HepG2 (cell line): ENCODE measurements around the gene YIPF1. TPM values are rescaled to one million over a fixed set of nuclear protein-coding genes. Genes with fewer than 3 reads are reported as not detected.

Source experiments
- CAMTA2 ChIP-seq: sonication (generic); formaldehyde crosslinking; IDR thresholded peaks from 2 replicates; pipeline ENCODE4 v1.4.0; 2020; ENCODE audit warnings: mild to moderate bottlenecking, missing genetic modification reagents, borderline replicate concordance
- DRAP1 ChIP-seq: IDR thresholded peaks from 2 replicates; pipeline ENCODE4 v1.6.1; 2016; ENCODE audit warnings: missing genetic modification reagents, missing compliant biosample characterization
- ELF3 ChIP-seq: IDR thresholded peaks from 2 replicates; pipeline ENCODE4 v1.6.1; 2016; ENCODE audit warnings: missing genetic modification reagents, missing compliant biosample characterization
- KDM1A ChIP-seq: IDR thresholded peaks from 2 replicates; pipeline ENCODE4 v1.6.1; 2016; ENCODE audit warnings: missing compliant biosample characterization
- LCORL ChIP-seq, 2 experiments: fragments of 450-650 bp in 1 of 2; sonication (generic) in 1 of 2; formaldehyde crosslinking in 1 of 2; IDR thresholded peaks; 2 replicates each; pipeline versions ENCODE4 v1.5.0 to v1.6.1; 2017 to 2020; ENCODE audit warnings: antibody characterized with exemption in 1 of 2, missing genetic modification reagents in 1 of 2
- MZF1 ChIP-seq: sonication (generic); formaldehyde crosslinking; IDR thresholded peaks from 2 replicates; pipeline ENCODE4 v1.8.1; 2023; ENCODE audit warnings: mild to moderate bottlenecking, missing genetic modification reagents, borderline replicate concordance
- NFE2L2 ChIP-seq: fragments of 150-350 bp; IDR thresholded peaks from 2 replicates; pipeline ENCODE4 v1.6.1; 2014; ENCODE audit warnings: low read length
- PATZ1 ChIP-seq: sonication (generic); formaldehyde crosslinking; IDR thresholded peaks from 2 replicates; pipeline ENCODE4 v1.4.0; 2020; ENCODE audit warnings: missing genetic modification reagents
- POLR2AphosphoS5 ChIP-seq: IDR thresholded peaks from 2 replicates; pipeline ENCODE4 v1.6.1; 2012; ENCODE audit warnings: low read depth, low read length
- YEATS2 ChIP-seq: sonication (generic); formaldehyde crosslinking; IDR thresholded peaks from 2 replicates; pipeline ENCODE4 v1.4.0; 2020; ENCODE audit warnings: missing genetic modification reagents, borderline replicate concordance
- ZBTB2 ChIP-seq: sonication (generic); formaldehyde crosslinking; IDR thresholded peaks from 2 replicates; pipeline ENCODE4 v1.8.0; 2022; ENCODE audit warnings: low read depth, missing genetic modification reagents
- ZHX1 ChIP-seq: sonication (generic); formaldehyde crosslinking; IDR thresholded peaks from 2 replicates; pipeline ENCODE4 v1.8.1; 2022; ENCODE audit warnings: low read depth, mild to moderate bottlenecking, missing genetic modification reagents
- ZNF136 ChIP-seq: sonication (generic); formaldehyde crosslinking; IDR thresholded peaks from 2 replicates; pipeline ENCODE4 v1.8.1; 2022; ENCODE audit warnings: low read depth, mild to moderate bottlenecking, moderate library complexity, missing genetic modification reagents
- ZNF44 ChIP-seq: sonication (generic); formaldehyde crosslinking; IDR thresholded peaks from 2 replicates; pipeline ENCODE4 v1.5.1; 2020; ENCODE audit warnings: mild to moderate bottlenecking, missing genetic modification reagents
- ZNF446 ChIP-seq: sonication (generic); formaldehyde crosslinking; IDR thresholded peaks from 2 replicates; pipeline ENCODE4 v1.5.0; 2020; ENCODE audit warnings: mild to moderate bottlenecking, missing genetic modification reagents
- ZNF564 ChIP-seq: sonication (generic); formaldehyde crosslinking; IDR thresholded peaks from 2 replicates; pipeline ENCODE4 v1.8.1; 2023; ENCODE audit warnings: mild to moderate bottlenecking, missing genetic modification reagents
- ZNF616 ChIP-seq: sonication (generic); formaldehyde crosslinking; IDR thresholded peaks from 2 replicates; pipeline ENCODE4 v1.5.0; 2020; ENCODE audit warnings: low read depth, mild to moderate bottlenecking, missing genetic modification reagents
- ZNF713 ChIP-seq: sonication (generic); formaldehyde crosslinking; IDR thresholded peaks from 2 replicates; pipeline ENCODE4 v1.4.0; 2020; ENCODE audit warnings: mild to moderate bottlenecking, missing genetic modification reagents
- ZNF747 ChIP-seq: sonication (generic); formaldehyde crosslinking; IDR thresholded peaks from 2 replicates; pipeline ENCODE4 v1.8.1; 2023; ENCODE audit warnings: missing genetic modification reagents, mild to moderate bottlenecking, borderline replicate concordance
- ZSCAN31 ChIP-seq: sonication (generic); formaldehyde crosslinking; IDR thresholded peaks from 2 replicates; pipeline ENCODE4 v1.5.0; 2020; ENCODE audit warnings: low read depth, mild to moderate bottlenecking, missing genetic modification reagents
- polyA plus RNA-seq, 8 experiments: library from polyadenylated mRNA; depleted of rRNA in 3 of 8; stranded (reverse) in 7 of 8; unstranded in 1 of 8; fragments of >200 nt; fragmentation: Illumina TruSeq in 4 of 8; extraction: Trizol in 4 of 8; gene quantifications; 2 replicates each; pipeline versions ENCODE4 v1.2.1 to v1.2.3, GENCODE V29; 2011 to 2016; ENCODE audit warnings: low read depth in 4 of 8, missing spikeins in 1 of 8, mixed read lengths in 1 of 8; ENCODE audit not compliant: insufficient read depth in 1 of 8
- total RNA-seq, 5 experiments: library from RNA; depleted of rRNA; stranded (reverse); fragments of >200 nt; fragmentation: Illumina TruSeq; extraction: Trizol; gene quantifications; 2 replicates each; pipeline ENCODE4 v1.2.3, GENCODE V29; 2016; ENCODE audit warnings: low read depth in 1 of 5

Gene YIPF1
- total and polyA plus RNA-seq, 2 of the 13 experiments (the other 11 are each of a cell fraction or from before 2014, with no cell fraction given): 21.1 to 31.9 TPM

- TF ChIP-seq ZHX1 (CRISPR knock-in tag): no peak
- TF ChIP-seq ZNF747 (CRISPR knock-in tag): no peak
- no peak for TF ChIP-seq ZBTB2 (CRISPR knock-in tag)
- no peak for TF ChIP-seq LCORL (IDR thresholded peaks at IDR 0.05)
- peak; percentile 69; the same call in 1 of the 2 replicates for TF ChIP-seq LCORL (CRISPR knock-in tag; IDR thresholded peaks at IDR 0.05)
- 0 out of 2 replicates have a peak, but pooled peaks have one; percentile 35 for TF ChIP-seq ZNF564
- no peak for TF ChIP-seq ZNF44
- peak; percentile 49 for TF ChIP-seq POLR2AphosphoS5
- peak; percentile 97 for TF ChIP-seq KDM1A (CRISPR knock-in tag)
- TF ChIP-seq DRAP1 (CRISPR knock-in tag): peak; percentile 46; the same call in 1 of the 2 replicates
- TF ChIP-seq PATZ1 (CRISPR knock-in tag): 0 out of 2 replicates have a peak, but pooled peaks have one; percentile 8
- peak; percentile 28; the same call in 1 of the 2 replicates for TF ChIP-seq ELF3 (CRISPR knock-in tag)
- TF ChIP-seq MZF1 (CRISPR knock-in tag): no peak
- TF ChIP-seq YEATS2: peak; percentile 49; the same call in 1 of the 2 replicates
- TF ChIP-seq ZNF136 (CRISPR knock-in tag): no peak
- TF ChIP-seq ZNF446 (CRISPR knock-in tag): no peak
- no peak for TF ChIP-seq ZNF616
- TF ChIP-seq CAMTA2 (CRISPR knock-in tag): no peak
- TF ChIP-seq ZSCAN31 (CRISPR knock-in tag): 0 out of 2 replicates have a peak, but pooled peaks have one; percentile 72
- TF ChIP-seq NFE2L2: no peak
- no peak for TF ChIP-seq ZNF713 (CRISPR knock-in tag)
Measured at GRCh38 chr1:53889304-53890298, at the start of gene YIPF1 (continued).
